Pancreas (tissue), 10 donors: ENCODE results near the gene DLGAP1. TPM values are rescaled to one million over a fixed set of nuclear protein-coding genes. Genes with fewer than 3 reads are reported as not detected.

ENCODE experiments used
- ATAC-seq, 4 donors: fragments of 200-7000 bp; cut with Tn5 transposase; one replicate each; pipeline versions ENCODE4 v1.8.0 to v1.9.1; 2020; ENCODE audit warnings: mild to moderate bottlenecking in 4 of 4, moderate library complexity in 4 of 4
- DNase-seq, 6 donors: peaks; one replicate each; pipeline ENCODE4 v3.0.0-alpha.2; 2020
- FAIRE-seq: peaks from 2 replicates; lab custom pipeline; 2012; peaks lifted over from hg19 to GRCh38; lab: Jason Lieb, UNC
- H3K27ac ChIP-seq, 4 donors: fragments of 200-600 bp; sonication (generic); 1 replicate in 3 of 4; 2 replicates in 1 of 4; pipeline versions ENCODE4 v1.5.0 to v1.8.0; 2020
- H3K27me3 ChIP-seq, 4 donors: fragments of 200-600 bp; one replicate each; pipeline ENCODE4 v1.8.0; 2021
- H3K36me3 ChIP-seq, 3 donors: fragments of 200-600 bp; sonication (generic) in 1 of 3; one replicate each; pipeline versions ENCODE4 v1.5.0 to v1.8.0; 2020 to 2021
- H3K4me1 ChIP-seq, 3 donors: fragments of 200-600 bp; one replicate each; pipeline ENCODE4 v1.8.0; 2021
- H3K4me3 ChIP-seq, 4 donors: fragments of 200-600 bp; sonication (generic) in 2 of 4; one replicate each; pipeline versions ENCODE4 v1.5.0 to v1.8.0; 2020 to 2021
- H3K9me3 ChIP-seq, 4 donors: fragments of 200-600 bp; one replicate each; pipeline ENCODE4 v1.8.0; 2021
- WGBS, 2 donors: extraction: QIAGEN DNeasy Blood & Tissue Kit; methylation state at CpG; one replicate each; pipeline ENCODE4 v1.1.7; 2013; 5-methylcytosine and 5-hydroxymethylcytosine counted together
- intact Hi-C, 3 donors: fragments of 100-400 bp; cut with DNase I; formaldehyde crosslinking; loops; one replicate each; pipeline versions ENCODE4 v1.11.1 to v1.14.2; 2022
- polyA plus RNA-seq, 2 donors: library from polyadenylated mRNA; stranded (reverse); fragments of 200-250 nt; gene quantifications; one replicate each; pipeline ENCODE4 v1.2.3, GENCODE V29; 2013
- total RNA-seq, 6 donors: library from RNA; stranded (reverse); fragmentation: NEBNext Ultra II Directional in 4 of 6; extraction: Animal tissue kit (Norgen Biotek cat#: 25700) in 4 of 6; gene quantifications; one replicate each; pipeline versions ENCODE4 v1.2.1 to v1.2.4, GENCODE V29; 2021 to 2023
- TF ChIP-seq, protein P1 (sequence below), 4 donors: fragments of 200-600 bp; sonication (generic) in 3 of 4; IDR thresholded peaks; one replicate each; pipeline versions ENCODE4 v1.5.0 to v1.8.0; 2021; ENCODE audit warnings: antibody characterized with exemption in 4 of 4
- donor health status: healthy with polysubstance abuse.
- donor health status: DM: no; HTN: no; CAD: no; lungs with moderate emphysema.
- donor health status: DM: no; HTN: no; CAD: no.
- donor health status: control.
- donor health status: control.
- donor health status: Bipolar disorder and iron deficiency.
- donor health status: DM: yes; HTN: yes; CAD: no.
- donor health status: DM: no; HTN: no; CAD: no.
- donor health status: DM: no; HTN: no; CAD: no.
- donor health status: DM: yes; HTN: yes; CAD: no.

Gene DLGAP1
- total and polyA plus RNA-seq, 8 donors: 0.12 to 0.62 (median 0.30) TPM; not detected in 2

DNA sequence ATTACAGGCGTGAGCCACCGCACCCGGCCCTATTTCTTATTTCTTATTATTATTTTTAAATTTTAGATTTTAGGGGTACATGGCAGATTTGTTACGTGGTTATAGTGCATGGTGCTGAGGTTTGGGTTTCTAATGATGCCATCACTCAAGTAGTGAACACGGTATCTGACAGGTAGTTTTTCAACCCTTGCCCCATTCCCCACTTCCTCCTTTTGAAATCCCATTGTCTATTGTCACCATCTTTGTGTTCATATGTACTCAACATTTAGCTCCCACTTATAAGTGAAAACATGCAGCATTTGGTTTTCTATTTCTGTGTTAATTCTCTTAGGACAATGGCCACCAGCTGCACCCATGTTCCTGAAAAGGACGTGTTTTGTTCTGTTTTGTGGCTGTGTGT is 965.6 kb downstream of the DLGAP1 start:
- Histone ChIP-seq H3K27ac (no peak overlapping the region), H3K27me3 (no peaks in the 10 kb centered on the region), H3K9me3 (no peaks in the 10 kb centered on the region), H3K4me1 (no peaks in the 10 kb centered on the region), H3K36me3 (no peaks in the 10 kb centered on the region), H3K4me3 (no peak overlapping the region)
- ATAC-seq (no peak), DNase-seq (no peak), FAIRE-seq (no peak)
- intact Hi-C loops: loop anchor here in 1 of 3 donors (10.0 kb wide), 1 partner anchor 395 kb away; no protein-coding TSS in a partner anchor
- WGBS, 2 donors: 82 to 88% methylated on average over 6 of the region's 6 CpGs
- TF ChIP-seq, protein P1, sequence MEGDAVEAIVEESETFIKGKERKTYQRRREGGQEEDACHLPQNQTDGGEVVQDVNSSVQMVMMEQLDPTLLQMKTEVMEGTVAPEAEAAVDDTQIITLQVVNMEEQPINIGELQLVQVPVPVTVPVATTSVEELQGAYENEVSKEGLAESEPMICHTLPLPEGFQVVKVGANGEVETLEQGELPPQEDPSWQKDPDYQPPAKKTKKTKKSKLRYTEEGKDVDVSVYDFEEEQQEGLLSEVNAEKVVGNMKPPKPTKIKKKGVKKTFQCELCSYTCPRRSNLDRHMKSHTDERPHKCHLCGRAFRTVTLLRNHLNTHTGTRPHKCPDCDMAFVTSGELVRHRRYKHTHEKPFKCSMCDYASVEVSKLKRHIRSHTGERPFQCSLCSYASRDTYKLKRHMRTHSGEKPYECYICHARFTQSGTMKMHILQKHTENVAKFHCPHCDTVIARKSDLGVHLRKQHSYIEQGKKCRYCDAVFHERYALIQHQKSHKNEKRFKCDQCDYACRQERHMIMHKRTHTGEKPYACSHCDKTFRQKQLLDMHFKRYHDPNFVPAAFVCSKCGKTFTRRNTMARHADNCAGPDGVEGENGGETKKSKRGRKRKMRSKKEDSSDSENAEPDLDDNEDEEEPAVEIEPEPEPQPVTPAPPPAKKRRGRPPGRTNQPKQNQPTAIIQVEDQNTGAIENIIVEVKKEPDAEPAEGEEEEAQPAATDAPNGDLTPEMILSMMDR (IDR thresholded peaks at IDR 0.05): no peak

DNA sequence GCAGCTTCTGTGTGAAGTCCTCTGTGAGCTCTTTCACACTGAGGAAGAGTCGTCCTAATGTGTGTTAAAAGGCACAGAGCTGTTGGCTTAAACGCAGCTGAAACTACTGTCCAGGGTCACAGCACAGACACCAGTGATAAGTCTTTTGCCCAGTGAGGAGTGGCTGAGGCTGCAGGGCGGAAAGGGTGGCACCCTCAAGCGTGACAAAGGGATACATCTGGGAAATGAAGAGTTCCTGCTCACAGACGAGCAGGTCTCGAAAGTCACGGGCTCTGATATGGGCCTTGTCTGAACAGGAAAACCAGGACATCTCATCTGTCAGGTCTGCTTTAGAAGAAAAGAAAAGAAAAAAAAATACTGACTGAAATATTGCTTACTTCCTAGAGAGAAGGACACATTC is 968.6 kb downstream of the DLGAP1 start:
- Histone ChIP-seq H3K27me3 (no peaks in the 10 kb centered on the region), H3K4me1 (no peaks in the 10 kb centered on the region), H3K36me3 (no peaks in the 10 kb centered on the region), H3K9me3 (no peaks in the 10 kb centered on the region), H3K27ac (no peak overlapping the region), H3K4me3 (no peak overlapping the region)
- intact Hi-C loops: loop anchor here in 1 of 3 donors (10.0 kb wide), 1 partner anchor 398 kb away; no protein-coding TSS in a partner anchor
- WGBS, 2 donors: 70 to 72% methylated on average over 7 of the region's 7 CpGs
- no peak for FAIRE-seq
- TF ChIP-seq, protein P1 (IDR thresholded peaks at IDR 0.05): no peak
- ATAC-seq: no peak
- no peak for DNase-seq

DNA sequence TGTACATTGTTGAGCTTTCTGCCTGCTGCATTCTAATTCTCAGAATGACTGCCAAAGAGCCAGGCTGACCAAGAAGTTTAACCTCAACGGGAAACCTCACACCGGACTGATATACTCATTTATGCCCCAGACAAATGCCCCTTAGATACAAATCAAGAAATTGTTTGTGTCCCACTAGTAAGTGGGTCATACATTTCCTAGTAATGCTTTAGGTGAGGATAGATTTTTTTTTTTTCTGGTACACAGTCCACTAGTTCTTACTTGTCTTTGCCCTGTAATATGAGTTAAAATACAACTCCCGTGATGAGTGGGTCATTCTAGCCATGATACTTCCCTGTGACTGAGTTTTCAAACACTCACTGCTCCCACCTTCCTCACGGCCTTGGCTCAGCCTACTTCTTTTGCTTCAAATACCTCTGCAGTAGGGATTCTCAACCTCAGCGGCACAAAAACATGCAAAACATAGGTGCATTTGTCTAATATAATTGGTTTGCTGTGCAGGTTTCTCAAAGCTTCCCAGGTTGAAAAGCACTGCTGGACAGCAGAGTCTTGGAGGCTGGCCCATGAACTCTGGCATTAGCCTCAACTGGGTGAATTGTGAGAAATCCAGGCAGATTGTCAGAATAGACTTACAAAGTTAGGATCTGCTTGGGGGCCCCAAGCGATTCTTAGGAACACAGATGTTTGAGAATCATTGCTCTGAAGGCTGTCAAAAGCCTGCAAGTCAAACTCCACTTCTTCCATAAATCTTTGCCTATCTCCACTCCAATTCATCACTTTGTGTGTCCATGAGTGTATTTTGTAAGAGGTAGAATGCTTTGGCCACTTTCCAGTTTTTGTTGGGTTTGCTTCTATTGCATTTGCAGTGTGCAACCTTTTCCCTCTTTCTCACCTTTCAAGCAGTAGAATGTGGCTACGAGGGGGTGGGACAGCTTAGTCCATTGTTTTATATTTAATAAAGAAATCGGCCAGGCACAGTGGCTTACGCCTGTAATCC is 969.7 kb downstream of the DLGAP1 start:
- WGBS, 2 donors: 73 to 79% methylated on average over 9 of the region's 9 CpGs
- Histone ChIP-seq H3K4me3 (no peak overlapping the region), H3K27ac (no peak overlapping the region), H3K27me3 (no peaks in the 10 kb centered on the region), H3K4me1 (no peaks in the 10 kb centered on the region), H3K36me3 (no peaks in the 10 kb centered on the region), H3K9me3 (no peaks in the 10 kb centered on the region)
- ATAC-seq (no peak), DNase-seq (no peak), FAIRE-seq (no peak)
- intact Hi-C loops: loop anchor here in 1 of 3 donors (10.0 kb wide), 1 partner anchor 399 kb away; no protein-coding TSS in a partner anchor
- TF ChIP-seq, protein P1 (IDR thresholded peaks at IDR 0.05): no peak

DNA sequence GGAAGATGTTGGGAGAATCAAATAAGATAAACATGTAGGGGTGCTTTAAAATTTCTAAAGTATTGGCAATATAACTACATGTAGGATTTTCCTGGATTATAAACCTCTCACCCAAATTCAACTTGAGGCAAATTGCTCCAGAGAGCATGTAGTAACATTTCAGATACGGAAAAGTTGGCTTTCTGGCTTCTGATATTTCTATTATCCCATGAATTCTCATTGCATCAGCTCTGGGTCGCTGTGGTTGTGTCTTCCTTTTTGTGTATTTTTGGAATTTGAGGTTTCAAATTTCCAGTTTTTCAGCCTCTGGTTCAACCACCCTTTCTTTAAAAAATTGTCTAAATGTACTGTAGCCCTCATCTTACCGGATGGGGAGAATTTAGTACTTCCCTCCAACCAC is 972.8 kb downstream of the DLGAP1 start:
- Histone ChIP-seq H3K36me3 (no peaks in the 10 kb centered on the region), H3K4me1 (no peaks in the 10 kb centered on the region), H3K4me3 (no peak overlapping the region), H3K27me3 (no peaks in the 10 kb centered on the region), H3K27ac (no peak overlapping the region), H3K9me3 (no peaks in the 10 kb centered on the region)
- DNase-seq: no peak
- FAIRE-seq: no peak
- no peak for ATAC-seq
- TF ChIP-seq, protein P1 (IDR thresholded peaks at IDR 0.05): no peak
- intact Hi-C loops: loop anchor here in 1 of 3 donors (10.0 kb wide), 1 partner anchor 403 kb away; no protein-coding TSS in a partner anchor
- 76 to 86% methylated on average over 3 of the region's 3 CpGs for WGBS, 2 donors
